ENCODE measurements around the gene FSCN2. TPM values are rescaled to one million over a fixed set of nuclear protein-coding genes. Genes with fewer than 3 reads are reported as not detected.

The FSCN2 gene
- total RNA-seq, 1 donor: 5.1 TPM

- Histone ChIP-seq H3K27ac (ENCODE audit: low read depth, low read length) (peak overlapping the region; percentile 46), H3K4me3 (ENCODE audit: insufficient read depth, low read length) (no peak overlapping the region), H2AFZ (ENCODE audit: low read length) (no peak overlapping the region), H3K27me3 (ENCODE audit: insufficient read depth, low read length) (no peaks in the 10 kb centered on the region), H3K79me2 (ENCODE audit: insufficient read depth, low read length) (peaks cover 15% of the 10 kb centered on the region), H4K20me1 (ENCODE audit: insufficient read depth, low read length) (no peaks in the 10 kb centered on the region), H3K9me3 (ENCODE audit: low read depth, low read length) (no peaks in the 10 kb centered on the region), H3K4me2 (ENCODE audit: insufficient read depth, low read length) (peak overlapping the region; percentile 11), H3K36me3 (ENCODE audit: insufficient read depth, low read length) (peaks cover 65% of the 10 kb centered on the region), H3K4me1 (ENCODE audit: insufficient read depth, low read length) (peaks cover 72% of the 10 kb centered on the region)
- DNase-seq (ENCODE audit: insufficient read length, low spot score, missing footprints): peak; percentile 21
- no peak for TF ChIP-seq CTCF (IDR thresholded peaks at IDR 0.05; ENCODE audit: extremely low read depth, low read depth, low read length)
These were observed 35.8 kb downstream of the FSCN2 start for GRCh38 chr17:81563861-81564586.

- Histone ChIP-seq H4K20me1 (ENCODE audit: insufficient read depth, low read length) (no peaks in the 10 kb centered on the region), H2AFZ (ENCODE audit: low read length) (no peak overlapping the region), H3K4me1 (ENCODE audit: insufficient read depth, low read length) (peaks cover 72% of the 10 kb centered on the region), H3K79me2 (ENCODE audit: insufficient read depth, low read length) (peaks cover 20% of the 10 kb centered on the region), H3K4me3 (ENCODE audit: insufficient read depth, low read length) (no peak overlapping the region), H3K4me2 (ENCODE audit: insufficient read depth, low read length) (no peak overlapping the region), H3K27me3 (ENCODE audit: insufficient read depth, low read length) (no peaks in the 10 kb centered on the region), H3K9me3 (ENCODE audit: low read depth, low read length) (no peaks in the 10 kb centered on the region), H3K27ac (ENCODE audit: low read depth, low read length) (peak overlapping the region; percentile 46), H3K36me3 (ENCODE audit: insufficient read depth, low read length) (peaks cover 65% of the 10 kb centered on the region)
- no peak for DNase-seq (ENCODE audit: insufficient read length, low spot score, missing footprints)
- no peak for TF ChIP-seq CTCF (IDR thresholded peaks at IDR 0.05; ENCODE audit: extremely low read depth, low read depth, low read length)
These were observed 36.6 kb downstream of the FSCN2 start for GRCh38 chr17:81564778-81565177.

- Histone ChIP-seq H3K4me2 (ENCODE audit: insufficient read depth, low read length) (no peak overlapping the region), H3K4me1 (ENCODE audit: insufficient read depth, low read length) (peaks cover 71% of the 10 kb centered on the region), H4K20me1 (ENCODE audit: insufficient read depth, low read length) (no peaks in the 10 kb centered on the region), H3K4me3 (ENCODE audit: insufficient read depth, low read length) (no peak overlapping the region), H3K36me3 (ENCODE audit: insufficient read depth, low read length) (peaks cover 65% of the 10 kb centered on the region), H3K27me3 (ENCODE audit: insufficient read depth, low read length) (no peaks in the 10 kb centered on the region), H3K27ac (ENCODE audit: low read depth, low read length) (peak overlapping the region; percentile 76), H3K79me2 (ENCODE audit: insufficient read depth, low read length) (peaks cover 22% of the 10 kb centered on the region), H3K9me3 (ENCODE audit: low read depth, low read length) (no peaks in the 10 kb centered on the region), H2AFZ (ENCODE audit: low read length) (no peak overlapping the region)
- DNase-seq (ENCODE audit: insufficient read length, low spot score, missing footprints): no peak
- TF ChIP-seq CTCF (IDR thresholded peaks at IDR 0.05; ENCODE audit: extremely low read depth, low read depth, low read length): no peak
These were observed 37.1 kb downstream of the FSCN2 start for GRCh38 chr17:81565231-81565630.

GRCh38 chr17:81566461-81567126, 38.4 kb downstream of the FSCN2 start:
- no peak overlapping the region for H2AFZ ChIP-seq (ENCODE audit: low read length)
- peak; percentile 97 for DNase-seq (ENCODE audit: insufficient read length, low spot score, missing footprints)
- H3K36me3 ChIP-seq (ENCODE audit: insufficient read depth, low read length): peaks cover 73% of the 10 kb centered on the region
- H3K27ac ChIP-seq (ENCODE audit: low read depth, low read length): peak overlapping the region; percentile 76
- H3K4me2 ChIP-seq (ENCODE audit: insufficient read depth, low read length): peak overlapping the region; percentile 73
- no peaks in the 10 kb centered on the region for H3K9me3 ChIP-seq (ENCODE audit: low read depth, low read length)
- peak overlapping the region; percentile 54 for H3K4me3 ChIP-seq (ENCODE audit: insufficient read depth, low read length)
- peaks cover 58% of the 10 kb centered on the region for H3K4me1 ChIP-seq (ENCODE audit: insufficient read depth, low read length)
- H3K27me3 ChIP-seq (ENCODE audit: insufficient read depth, low read length): no peaks in the 10 kb centered on the region
- no peak for TF ChIP-seq CTCF (IDR thresholded peaks at IDR 0.05; ENCODE audit: extremely low read depth, low read depth, low read length)
- no peaks in the 10 kb centered on the region for H4K20me1 ChIP-seq (ENCODE audit: insufficient read depth, low read length)
- peaks cover 29% of the 10 kb centered on the region for H3K79me2 ChIP-seq (ENCODE audit: insufficient read depth, low read length)

Measured in osteoblast (primary cell).